C4-2B (cell line): ENCODE measurements around the gene RAB11A.

ENCODE experiments used
- ZFX ChIP-seq: fragments of 450-650 bp; IDR thresholded peaks from 2 replicates; pipeline ENCODE4 v1.6.1; 2017
- TF ChIP-seq, protein P1 (sequence below): fragments of 450-650 bp; conservative IDR thresholded peaks from 2 replicates; pipeline ENCODE4 v1.5.1; 2017; ENCODE audit warnings: mild to moderate bottlenecking

DNA sequence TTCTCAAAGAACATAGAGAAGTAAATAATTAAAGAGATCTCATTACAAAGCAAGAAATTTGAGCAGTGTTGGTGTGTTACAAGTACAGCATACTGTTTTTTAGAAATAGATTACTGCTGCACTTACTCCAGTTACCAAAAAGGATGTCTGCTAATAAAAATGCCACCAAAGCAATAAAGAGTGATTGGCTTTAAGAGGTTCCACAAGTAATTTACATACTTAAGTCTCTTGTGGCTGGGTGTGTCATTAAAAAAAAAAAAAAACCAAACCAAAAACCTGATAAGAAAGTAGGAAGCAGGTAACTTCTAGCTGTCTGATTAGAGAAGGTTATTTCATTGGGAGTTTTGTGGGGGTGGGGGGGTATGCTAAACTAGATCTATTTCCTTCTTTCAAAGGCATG lies 15.2 kb downstream of the RAB11A start:
- TF ChIP-seq, protein P1, sequence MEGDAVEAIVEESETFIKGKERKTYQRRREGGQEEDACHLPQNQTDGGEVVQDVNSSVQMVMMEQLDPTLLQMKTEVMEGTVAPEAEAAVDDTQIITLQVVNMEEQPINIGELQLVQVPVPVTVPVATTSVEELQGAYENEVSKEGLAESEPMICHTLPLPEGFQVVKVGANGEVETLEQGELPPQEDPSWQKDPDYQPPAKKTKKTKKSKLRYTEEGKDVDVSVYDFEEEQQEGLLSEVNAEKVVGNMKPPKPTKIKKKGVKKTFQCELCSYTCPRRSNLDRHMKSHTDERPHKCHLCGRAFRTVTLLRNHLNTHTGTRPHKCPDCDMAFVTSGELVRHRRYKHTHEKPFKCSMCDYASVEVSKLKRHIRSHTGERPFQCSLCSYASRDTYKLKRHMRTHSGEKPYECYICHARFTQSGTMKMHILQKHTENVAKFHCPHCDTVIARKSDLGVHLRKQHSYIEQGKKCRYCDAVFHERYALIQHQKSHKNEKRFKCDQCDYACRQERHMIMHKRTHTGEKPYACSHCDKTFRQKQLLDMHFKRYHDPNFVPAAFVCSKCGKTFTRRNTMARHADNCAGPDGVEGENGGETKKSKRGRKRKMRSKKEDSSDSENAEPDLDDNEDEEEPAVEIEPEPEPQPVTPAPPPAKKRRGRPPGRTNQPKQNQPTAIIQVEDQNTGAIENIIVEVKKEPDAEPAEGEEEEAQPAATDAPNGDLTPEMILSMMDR, result no peak
- TF ChIP-seq ZFX, result no peak
